ENCODE data around the gene DPF3. TPM values are rescaled to one million over a fixed set of nuclear protein-coding genes. Genes with fewer than 3 reads are reported as not detected.

DPF3 gene
- total and polyA plus RNA-seq, 2 of the 13 experiments (the other 11 are each of a cell fraction or from before 2014, with no cell fraction given): 0.09 to 0.60 TPM

- TF ChIP-seq ARID4A (CRISPR knock-in tag; IDR thresholded peaks at IDR 0.05; ENCODE audit: borderline replicate concordance) (no peak), HNRNPUL1 (IDR thresholded peaks at IDR 0.05; ENCODE audit: low read depth, low read length) (no peak), ZNF784 (CRISPR knock-in tag; IDR thresholded peaks at IDR 0.05; ENCODE audit: borderline replicate concordance) (no peak), ZNF451 (CRISPR knock-in tag; IDR thresholded peaks at IDR 0.05) (no peak), ZNF30 (CRISPR knock-in tag; IDR thresholded peaks at IDR 0.05) (no peak), ZBTB7B (CRISPR knock-in tag; IDR thresholded peaks at IDR 0.05) (no peak), ZNF282 (IDR thresholded peaks at IDR 0.05; ENCODE audit: partially characterized antibody) (no peak)
Measured at GRCh38 chr14:72753044-72753710, 140.7 kb downstream of the DPF3 start (continued).

- Histone ChIP-seq H3K4me1 (ENCODE audit: insufficient read depth, low read length) (no peaks in the 10 kb centered on the region), H3K27ac (ENCODE audit: extremely low read length, insufficient read depth, low read length) (no peak overlapping the region), H3K9ac (ENCODE audit: insufficient read depth, low read depth, low read length) (no peak overlapping the region), H2AFZ (ENCODE audit: low read length) (no peak overlapping the region), H3K79me2 (ENCODE audit: insufficient read depth, low read length) (no peaks in the 10 kb centered on the region), H3K9me3 (ENCODE audit: low read length) (no peaks in the 10 kb centered on the region; the same call in 1 of the 2 replicates), H4K20me1 (ENCODE audit: insufficient read depth, low read length) (no peaks in the 10 kb centered on the region), H3K27me3 (ENCODE audit: control insufficient read depth in 1 of 2, insufficient read depth in 2 of 2, low read length in 2 of 2) (no peaks in the 10 kb centered on the region), H3K4me3 (replicated peaks in 1 of 3; ENCODE audit: insufficient read depth in 1 of 3, low read depth in 2 of 3, low read length in 3 of 3) (no peak overlapping the region), H3K36me3 (replicated peaks in 1 of 2; ENCODE audit: control insufficient read depth in 1 of 2, insufficient read depth in 2 of 2, low read length in 2 of 2) (no peaks in the 10 kb centered on the region), H3K4me2 (ENCODE audit: low read depth, low read length) (no peak overlapping the region)
- ChIA-PET POLR2A (no interaction called here), CTCF (ENCODE audit: low intra/inter-chr PET ratio, low total read pairs) (no interaction called here)
- no peak for FAIRE-seq
- no peak for DNase-seq (ENCODE audit: low spot score)
- in situ Hi-C loops (cut with HindIII; ENCODE audit: extremely low pct_ligation_motif_present, low pct_unique_long_range_greater_than_20kb): no loop called here
- intact Hi-C loops (cut with micrococcal nuclease; ENCODE audit: unreplicated experiment): no loop called here
- no peak for ATAC-seq
- BruUV-seq (replicated peaks): no TSS peak
- WGBS (ENCODE audit: low lambda C conversion rate): 88% methylated on average over 2 of the region's 3 CpGs
- TF ChIP-seq MTF2 (CRISPR knock-in tag; IDR thresholded peaks at IDR 0.05; ENCODE audit: borderline replicate concordance) (no peak), HNRNPK (IDR thresholded peaks at IDR 0.05; ENCODE audit: low read depth, low read length, poor library complexity, severe bottlenecking) (no peak), ZZZ3 (CRISPR knock-in tag; IDR thresholded peaks at IDR 0.05; ENCODE audit: borderline replicate concordance) (no peak), HBP1 (CRISPR knock-in tag; IDR thresholded peaks at IDR 0.05; ENCODE audit: low read depth) (no peak), SMYD3 (CRISPR knock-in tag; IDR thresholded peaks at IDR 0.05) (no peak), ZNF136 (CRISPR knock-in tag; IDR thresholded peaks at IDR 0.05; ENCODE audit: low read depth) (no peak), SATB2 (CRISPR knock-in tag; IDR thresholded peaks at IDR 0.05) (no peak), CREM (IDR thresholded peaks at IDR 0.05) (no peak), CREM (CRISPR knock-in tag; IDR thresholded peaks at IDR 0.05) (no peak), ZBTB25 (CRISPR knock-in tag; IDR thresholded peaks at IDR 0.05) (no peak)
Measured at GRCh38 chr14:72752034-72752412, 141.9 kb downstream of the DPF3 start.
